HG02610 (cell line): ENCODE data around the gene ZFYVE9.
"Not testable (repeated sequence)": the region's sequence is repeated elsewhere in the genome, so short reads cannot be mapped to it uniquely, and the experiment has no call there.

ENCODE experiments used
- ATAC-seq: cut with Tn5 transposase; IDR thresholded peaks from one replicate; pipeline ENCODE4 v1.9.1; 2021; ENCODE audit warnings: mild to moderate bottlenecking, moderate library complexity; ENCODE audit not compliant: unreplicated experiment

ZFYVE9 gene

DNA sequence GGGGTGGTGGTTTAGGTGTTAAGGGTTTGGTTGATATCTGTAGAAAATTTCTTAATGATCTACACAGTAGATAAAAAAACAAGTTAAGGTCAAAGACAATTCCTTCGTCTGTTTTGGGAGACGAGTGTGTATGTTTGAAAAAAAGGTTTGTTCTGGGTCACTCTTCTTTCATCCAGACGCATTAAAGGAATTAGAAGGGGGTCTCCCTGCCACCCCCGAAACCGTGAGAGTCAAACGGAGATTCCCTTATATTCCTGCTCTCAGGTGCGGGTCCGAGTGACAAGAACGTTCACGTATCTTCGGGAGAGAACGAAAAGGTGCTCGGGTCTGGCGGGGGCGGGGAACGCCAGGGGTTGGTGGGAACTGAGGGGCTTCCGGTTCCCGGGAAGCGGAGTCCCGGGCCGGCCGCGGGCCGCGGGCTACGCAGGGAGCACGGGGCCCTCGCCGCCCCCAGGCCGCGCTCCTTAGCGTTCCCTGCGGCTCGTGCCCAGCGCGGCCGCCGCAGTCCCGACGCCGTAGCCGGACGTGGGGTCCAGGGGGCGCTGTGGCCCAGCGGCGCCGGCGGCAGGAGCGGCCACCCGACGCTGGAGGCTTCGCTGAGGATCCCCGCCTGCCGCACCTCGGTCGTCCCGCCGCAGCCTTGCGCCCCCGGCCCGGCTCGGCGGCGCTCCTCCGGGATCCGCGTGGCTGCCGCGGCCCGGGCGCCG is at the start of gene ZFYVE9:
Gene ZFYVE9 (plus strand): TSS at position 577 of the 707 bp plus-strand sequence. CDS start 91,118 bp downstream, outside the sequence.
- ATAC-seq: peak; percentile 59

GRCh38 chr1:52094300-52094699 is 47.6 kb upstream of the ZFYVE9 start:
- ATAC-seq: not testable (repeated sequence)

DNA sequence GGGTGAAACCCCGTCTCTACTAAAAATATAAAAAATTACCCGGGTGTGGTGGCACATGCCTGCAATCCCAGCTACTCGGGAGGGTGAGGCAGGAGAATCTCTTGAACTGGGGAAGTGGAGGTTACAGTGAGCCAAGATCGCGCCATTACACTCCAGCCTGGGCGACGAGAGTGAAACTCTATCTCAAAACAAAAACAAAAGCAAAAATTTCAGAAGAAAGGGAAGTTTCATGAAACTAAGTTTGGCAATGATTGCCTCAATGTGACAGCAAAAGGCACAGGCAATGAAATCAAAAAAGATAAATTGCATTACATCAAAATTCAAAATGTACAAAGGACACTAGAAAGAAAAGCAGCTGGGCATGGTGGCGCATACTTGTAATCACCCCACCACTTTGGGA is 45.7 kb upstream of the ZFYVE9 start:
- no peak for ATAC-seq

- ATAC-seq: no peak
Measured at GRCh38 chr1:52098139-52098871, 43.6 kb upstream of the ZFYVE9 start.

GRCh38 chr1:52102336-52103013 is 39.4 kb upstream of the ZFYVE9 start:
- ATAC-seq: peak; percentile 84

GRCh38 chr1:52111492-52111891 is 30.4 kb upstream of the ZFYVE9 start:
- ATAC-seq: no peak

DNA sequence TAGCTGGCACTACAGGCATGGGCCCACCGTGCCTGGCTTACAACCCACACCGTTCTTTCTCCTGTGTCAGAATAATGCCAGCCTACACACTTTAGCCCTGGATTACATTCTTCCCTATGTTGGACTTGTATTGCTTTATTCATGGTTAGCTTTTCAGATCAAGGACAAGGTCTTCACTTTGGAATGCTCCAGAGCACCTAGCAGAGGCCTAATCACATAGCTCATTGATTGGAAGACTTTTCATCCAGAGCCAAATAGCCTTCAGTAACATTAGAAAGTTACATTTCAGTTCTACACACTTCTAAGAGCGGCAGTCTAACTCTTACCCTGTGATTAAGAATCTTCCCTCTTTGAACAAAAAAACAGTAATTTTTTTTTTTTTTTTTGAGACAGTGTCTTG is 29.4 kb upstream of the ZFYVE9 start:
- ATAC-seq: no peak

DNA sequence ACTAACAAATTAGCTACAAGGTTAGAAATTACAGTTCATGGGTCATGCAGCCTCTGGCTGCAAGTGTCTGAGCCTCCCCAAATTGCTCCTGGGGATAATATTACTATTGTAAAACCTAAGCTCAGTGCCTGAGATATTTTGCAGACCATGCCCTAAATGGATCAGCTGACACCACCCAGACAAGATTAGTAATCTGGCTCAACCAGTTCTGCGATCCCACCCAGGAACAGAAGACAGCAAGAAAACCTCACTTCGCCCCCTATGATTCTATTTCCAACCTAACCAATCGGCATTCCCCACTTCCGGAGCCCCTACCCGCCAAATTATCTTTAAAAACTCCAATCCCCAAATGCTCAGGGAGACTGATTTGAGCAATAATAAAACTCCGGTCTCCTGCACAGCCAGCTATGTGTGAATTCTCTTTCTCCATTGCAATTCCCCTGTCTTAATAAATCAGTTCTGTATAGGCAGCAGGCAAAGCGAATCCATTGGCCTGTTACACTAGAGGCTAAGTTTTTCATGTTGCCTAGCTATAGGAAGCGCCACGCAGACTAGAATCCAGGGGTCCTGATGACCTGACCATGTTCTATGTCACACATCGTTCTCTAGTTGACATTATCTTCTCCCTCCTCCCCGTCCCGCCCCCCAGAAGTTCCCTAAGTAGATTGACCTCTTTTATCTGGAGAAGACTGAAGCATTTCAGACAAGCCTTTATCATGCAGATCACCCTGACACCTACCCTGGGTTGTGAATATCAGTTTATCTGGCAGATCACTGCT is 22.4 kb upstream of the ZFYVE9 start:
- ATAC-seq: no peak

DNA sequence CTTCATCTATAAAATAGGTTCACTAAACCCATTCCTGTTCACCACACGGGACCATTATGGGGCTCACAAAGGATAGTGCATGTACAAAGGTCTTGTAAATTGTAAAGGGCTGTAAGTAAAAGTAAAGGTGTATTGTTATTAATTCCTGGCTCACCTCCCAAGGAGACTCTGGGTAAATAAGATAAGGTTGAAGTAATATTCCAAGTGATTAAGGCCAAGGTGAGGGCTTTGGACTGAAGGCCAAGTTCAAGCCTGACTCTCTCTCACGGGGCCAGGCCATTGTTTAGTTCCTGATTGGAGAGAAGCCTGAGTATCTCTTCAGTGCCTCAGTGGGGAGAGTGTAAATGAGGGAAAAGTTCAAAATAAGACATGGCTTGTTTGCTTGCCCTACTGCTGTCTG is 19.5 kb upstream of the ZFYVE9 start:
- ATAC-seq: no peak

- no peak for ATAC-seq
Measured at GRCh38 chr1:52123622-52124021, 18.3 kb upstream of the ZFYVE9 start.

DNA sequence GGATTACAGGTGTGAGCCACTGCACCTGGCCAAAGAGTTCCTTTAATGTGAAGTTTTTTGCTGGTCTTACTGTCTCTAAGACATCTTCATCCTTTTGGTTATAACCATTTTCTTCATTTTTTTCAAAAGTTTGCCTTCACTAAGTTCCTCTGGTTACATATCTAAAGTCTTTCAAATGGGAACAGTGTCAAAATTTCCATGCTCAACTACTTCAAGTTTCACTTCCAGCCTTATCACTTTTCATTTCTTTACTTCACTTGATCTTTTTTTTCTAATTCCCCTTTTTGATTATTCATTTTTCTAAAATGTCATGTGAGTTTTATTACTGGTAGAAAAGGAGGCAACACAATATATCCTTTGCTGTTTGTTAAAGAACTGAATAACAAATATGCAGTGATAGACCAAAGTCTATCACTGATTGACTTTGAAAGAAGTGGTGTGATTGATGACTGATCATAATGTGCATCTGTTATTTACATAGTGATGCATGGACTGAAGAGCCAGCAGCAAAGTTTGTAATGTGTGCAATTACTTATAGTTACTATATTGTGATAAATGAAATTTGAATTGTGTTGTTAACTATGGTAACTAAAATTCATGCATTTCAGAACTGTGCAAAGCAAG is 16.0 kb upstream of the ZFYVE9 start:
- no peak for ATAC-seq

- ATAC-seq: no peak
Measured at GRCh38 chr1:52127181-52128180, 14.4 kb upstream of the ZFYVE9 start.

- ATAC-seq: peak; percentile 70
Measured at GRCh38 chr1:52139817-52140540, 1.9 kb upstream of the ZFYVE9 start.

DNA sequence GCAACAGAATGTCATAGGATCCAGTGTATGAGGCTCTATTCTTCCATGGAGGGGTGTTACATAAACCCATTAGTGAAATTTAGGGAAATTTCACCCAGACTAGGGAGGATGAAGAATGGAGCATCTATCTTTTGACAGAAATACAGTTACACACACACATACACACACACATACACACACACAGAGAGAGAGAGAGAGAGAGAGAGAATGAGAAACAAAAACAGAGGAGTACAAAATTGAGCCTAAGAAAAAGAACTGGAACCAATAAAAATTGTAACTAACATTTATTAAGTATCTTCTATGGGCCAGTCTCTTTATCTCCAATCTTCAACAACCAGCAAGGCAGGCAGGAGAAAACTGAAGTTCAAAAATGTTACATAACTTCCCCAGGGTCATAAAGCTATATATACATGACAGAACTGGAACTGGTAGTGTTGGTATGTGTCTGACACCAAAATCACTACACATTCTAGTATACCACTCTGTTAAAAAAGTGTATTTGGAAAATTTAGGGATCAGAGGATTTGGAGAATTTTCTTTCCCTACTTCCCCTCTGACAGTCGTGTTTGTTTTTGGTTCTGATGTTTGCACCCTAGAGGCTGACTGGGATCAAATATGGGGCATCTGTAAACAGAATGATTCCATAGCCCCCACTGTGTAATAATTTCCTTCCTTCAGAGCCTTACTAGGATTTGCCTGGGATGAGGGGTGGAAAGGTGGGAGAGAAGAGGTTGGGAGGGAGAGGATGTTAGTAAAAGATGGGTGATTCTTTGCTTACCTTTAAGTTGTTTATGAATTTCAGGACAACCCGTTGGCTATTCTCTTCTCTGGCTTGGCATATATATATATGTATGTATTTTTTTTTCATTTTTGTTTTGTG is 1.0 kb upstream of the ZFYVE9 start:
- no peak for ATAC-seq

GRCh38 chr1:52142220-52143183 is 613 bp downstream of the ZFYVE9 start:
- ATAC-seq: peak; percentile 31

DNA sequence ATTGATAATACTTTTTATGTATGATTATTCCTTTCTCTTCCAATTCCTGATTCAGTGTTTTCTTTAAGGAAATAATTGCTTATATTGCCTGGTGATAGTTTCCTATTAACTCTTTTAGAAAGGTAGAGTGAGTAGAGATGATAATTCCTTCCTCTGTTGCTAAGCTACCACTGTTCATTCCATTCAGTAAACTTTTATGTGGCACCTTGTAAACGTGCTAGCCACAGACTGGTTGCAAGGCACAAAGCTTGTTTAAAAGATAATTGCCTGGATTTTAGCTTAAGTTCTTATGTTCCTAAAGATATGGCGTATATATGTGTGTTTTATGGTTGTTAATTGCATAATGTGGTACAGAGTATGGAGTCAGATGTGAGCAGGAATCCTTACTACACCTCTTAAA is 3.2 kb downstream of the ZFYVE9 start:
- ATAC-seq: no peak

GRCh38 chr1:52150445-52150844 is 8.6 kb downstream of the ZFYVE9 start:
- not testable (repeated sequence) for ATAC-seq
